GM12891 (cell line): ENCODE measurements around the gene TLK1.

Experiments used
- PAX5 ChIP-seq: IDR thresholded peaks from 2 replicates; pipeline ENCODE4 v1.6.1; 2011; ENCODE audit warnings: low read length, moderate library complexity, mild to moderate bottlenecking; ENCODE audit not compliant: insufficient read depth, severe bottlenecking
- POLR2A ChIP-seq: IDR thresholded peaks from 2 replicates; pipeline ENCODE4 v1.6.1; 2011; ENCODE audit warnings: low read depth, low read length, control low read depth
- POLR2AphosphoS5 ChIP-seq: IDR thresholded peaks from 2 replicates; pipeline ENCODE4 v1.6.1; 2011; ENCODE audit warnings: low read depth, low read length, control low read depth
- POU2F2 ChIP-seq: IDR thresholded peaks from 2 replicates; pipeline ENCODE4 v1.6.1; 2011; ENCODE audit warnings: low read depth, mild to moderate bottlenecking, control low read depth, low read length, moderate library complexity
- SPI1 ChIP-seq: IDR thresholded peaks from 2 replicates; pipeline ENCODE4 v1.6.1; 2011; ENCODE audit warnings: low read depth, low read length, control low read depth
- TAF1 ChIP-seq: IDR thresholded peaks from 2 replicates; pipeline ENCODE4 v1.6.1; 2011; ENCODE audit warnings: low read depth, low read length, control low read depth

GRCh38 chr2:171100370-171100769 is 60.3 kb downstream of the TLK1 start:
- no peak for TF ChIP-seq POLR2AphosphoS5
- TF ChIP-seq POLR2A = no peak
- TF ChIP-seq TAF1 = no peak
- TF ChIP-seq SPI1 = no peak
- TF ChIP-seq POU2F2 = no peak
- TF ChIP-seq PAX5 = no peak
